Measurements from ENCODE around the gene GATA1. TPM values are rescaled to one million over a fixed set of nuclear protein-coding genes. Genes with fewer than 3 reads are reported as not detected.

Gene GATA1
- total RNA-seq, 4 donors from 2014 or later, result not detected

GRCh38 chrX:48745222-48745621 is 41.2 kb upstream of the GATA1 start:
- Histone ChIP-seq H3K4me3 (no peak overlapping the region), H3K9me3 (no peaks in the 10 kb centered on the region), H3K4me1 (no peaks in the 10 kb centered on the region), H3K36me3 (no peaks in the 10 kb centered on the region), H3K27me3 (no peaks in the 10 kb centered on the region), H3K27ac (no peak overlapping the region)
- 77 to 87% methylated on average over 4 of the region's 4 CpGs for WGBS, 2 donors
- no peak for DNase-seq
- no peak for TF ChIP-seq POLR2A (IDR thresholded peaks at IDR 0.05)
- no peak for TF ChIP-seq CTCF (IDR thresholded peaks at IDR 0.05)
- intact Hi-C loops (cut with DNase I), result no loop called here

- Histone ChIP-seq H3K4me1 (no peaks in the 10 kb centered on the region), H3K27me3 (no peaks in the 10 kb centered on the region), H3K4me3 (no peak overlapping the region), H3K9me3 (no peaks in the 10 kb centered on the region), H3K36me3 (no peaks in the 10 kb centered on the region), H3K27ac (no peak overlapping the region)
- no peak for DNase-seq
- WGBS, 2 donors, result 58% methylated on average over 5 of the region's 8 CpGs; no CpG with 5 or more reads in 1 of the 2 donors
- intact Hi-C loops (cut with DNase I), result no loop called here
- no peak for TF ChIP-seq CTCF (IDR thresholded peaks at IDR 0.05)
These were observed 38.9 kb upstream of the GATA1 start for GRCh38 chrX:48747415-48748016.

- intact Hi-C loops (cut with DNase I), result no loop called here
- Histone ChIP-seq H3K27me3 (no peaks in the 10 kb centered on the region), H3K4me3 (no peak overlapping the region), H3K27ac (no peak overlapping the region), H3K4me1 (no peaks in the 10 kb centered on the region), H3K9me3 (no peaks in the 10 kb centered on the region), H3K36me3 (no peaks in the 10 kb centered on the region)
- DNase-seq, result no peak
- no peak for TF ChIP-seq POLR2A (IDR thresholded peaks at IDR 0.05)
- TF ChIP-seq CTCF (IDR thresholded peaks at IDR 0.05), result no peak
- WGBS, 2 donors, result 83 to 86% methylated on average over 2 to 5 of the region's 5 CpGs
These were observed 37.2 kb upstream of the GATA1 start for GRCh38 chrX:48749182-48749581.

- H3K36me3 ChIP-seq, result no peaks in the 10 kb centered on the region
- H3K27ac ChIP-seq, result no peak overlapping the region
- 82% methylated on average over 3 of the region's 3 CpGs; no CpG with 5 or more reads in 1 of the 2 donors for WGBS, 2 donors
- intact Hi-C loops (cut with DNase I), result no loop called here
- no peaks in the 10 kb centered on the region for H3K9me3 ChIP-seq
- H3K4me3 ChIP-seq, result no peak overlapping the region
- no peak for DNase-seq
- no peak for TF ChIP-seq POLR2A (IDR thresholded peaks at IDR 0.05)
- no peaks in the 10 kb centered on the region for H3K4me1 ChIP-seq
- no peaks in the 10 kb centered on the region for H3K27me3 ChIP-seq
These were observed 35.0 kb upstream of the GATA1 start for GRCh38 chrX:48751343-48751742.

- Histone ChIP-seq H3K27ac (no peak overlapping the region), H3K36me3 (no peaks in the 10 kb centered on the region), H3K9me3 (no peaks in the 10 kb centered on the region), H3K27me3 (no peaks in the 10 kb centered on the region), H3K4me3 (no peak overlapping the region), H3K4me1 (no peaks in the 10 kb centered on the region)
- intact Hi-C loops (cut with DNase I), result no loop called here
- WGBS, 2 donors, result 73 to 80% methylated on average over 3 to 7 of the region's 7 CpGs
- no peak for DNase-seq
- no peak for TF ChIP-seq POLR2A (IDR thresholded peaks at IDR 0.05)
- TF ChIP-seq CTCF (IDR thresholded peaks at IDR 0.05), result no peak
These were observed 33.9 kb upstream of the GATA1 start for GRCh38 chrX:48752498-48752897.

- TF ChIP-seq POLR2A (IDR thresholded peaks at IDR 0.05), result no peak
- TF ChIP-seq CTCF (IDR thresholded peaks at IDR 0.05), result no peak
- intact Hi-C loops (cut with DNase I), result no loop called here
- Histone ChIP-seq H3K4me3 (no peak overlapping the region), H3K4me1 (no peaks in the 10 kb centered on the region), H3K27me3 (no peaks in the 10 kb centered on the region), H3K36me3 (no peaks in the 10 kb centered on the region), H3K9me3 (no peaks in the 10 kb centered on the region), H3K27ac (no peak overlapping the region)
- 52 to 70% methylated on average over 5 to 6 of the region's 8 CpGs for WGBS, 2 donors
- DNase-seq, result no peak
These were observed 32.6 kb upstream of the GATA1 start for GRCh38 chrX:48753708-48754228.

All from esophagus squamous epithelium (tissue), 5 donors.